ENCODE data around the gene TRMT1.

DNA sequence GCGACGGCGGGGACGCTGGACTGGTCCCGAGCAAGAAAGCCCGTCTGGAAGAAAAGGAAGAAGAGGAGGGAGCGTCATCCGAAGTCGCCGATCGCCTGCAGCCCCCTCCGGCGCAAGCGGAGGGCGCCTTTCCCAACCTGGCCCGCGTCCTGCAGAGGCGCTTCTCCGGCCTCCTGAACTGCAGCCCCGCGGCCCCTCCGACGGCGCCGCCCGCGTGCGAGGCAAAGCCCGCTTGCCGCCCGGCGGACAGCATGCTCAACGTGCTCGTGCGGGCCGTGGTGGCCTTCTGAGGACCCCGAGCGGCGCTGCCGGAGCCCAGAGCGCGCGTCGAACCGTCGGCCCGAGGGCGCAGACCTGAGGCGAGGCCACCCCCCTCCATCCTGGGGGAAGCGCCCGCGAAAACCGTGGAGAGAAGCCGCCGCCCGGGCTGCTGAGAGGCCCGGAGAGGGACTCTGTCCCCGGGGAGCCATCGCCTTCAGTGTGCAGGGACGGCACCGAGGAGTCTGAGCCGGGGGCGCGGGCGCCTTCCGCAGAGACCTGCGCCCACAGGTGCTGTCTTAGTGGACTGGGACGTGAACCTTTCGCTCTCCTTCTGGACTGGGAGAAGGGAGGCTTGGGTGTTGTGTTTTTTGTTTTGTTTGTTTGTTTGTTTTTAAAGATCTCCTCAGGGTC lies 37.2 kb upstream of the TRMT1 start:
- TF ChIP-seq CTCF (conservative IDR thresholded peaks at IDR 0.05; ENCODE audit: low read depth, low read length) (no peak), EZH2 (IDR thresholded peaks at IDR 0.05; ENCODE audit: borderline replicate concordance, low read depth, low read length, poor library complexity, severe bottlenecking) (no peak)
